ENCODE results near the gene ATG7.

The ATG7 gene

DNA sequence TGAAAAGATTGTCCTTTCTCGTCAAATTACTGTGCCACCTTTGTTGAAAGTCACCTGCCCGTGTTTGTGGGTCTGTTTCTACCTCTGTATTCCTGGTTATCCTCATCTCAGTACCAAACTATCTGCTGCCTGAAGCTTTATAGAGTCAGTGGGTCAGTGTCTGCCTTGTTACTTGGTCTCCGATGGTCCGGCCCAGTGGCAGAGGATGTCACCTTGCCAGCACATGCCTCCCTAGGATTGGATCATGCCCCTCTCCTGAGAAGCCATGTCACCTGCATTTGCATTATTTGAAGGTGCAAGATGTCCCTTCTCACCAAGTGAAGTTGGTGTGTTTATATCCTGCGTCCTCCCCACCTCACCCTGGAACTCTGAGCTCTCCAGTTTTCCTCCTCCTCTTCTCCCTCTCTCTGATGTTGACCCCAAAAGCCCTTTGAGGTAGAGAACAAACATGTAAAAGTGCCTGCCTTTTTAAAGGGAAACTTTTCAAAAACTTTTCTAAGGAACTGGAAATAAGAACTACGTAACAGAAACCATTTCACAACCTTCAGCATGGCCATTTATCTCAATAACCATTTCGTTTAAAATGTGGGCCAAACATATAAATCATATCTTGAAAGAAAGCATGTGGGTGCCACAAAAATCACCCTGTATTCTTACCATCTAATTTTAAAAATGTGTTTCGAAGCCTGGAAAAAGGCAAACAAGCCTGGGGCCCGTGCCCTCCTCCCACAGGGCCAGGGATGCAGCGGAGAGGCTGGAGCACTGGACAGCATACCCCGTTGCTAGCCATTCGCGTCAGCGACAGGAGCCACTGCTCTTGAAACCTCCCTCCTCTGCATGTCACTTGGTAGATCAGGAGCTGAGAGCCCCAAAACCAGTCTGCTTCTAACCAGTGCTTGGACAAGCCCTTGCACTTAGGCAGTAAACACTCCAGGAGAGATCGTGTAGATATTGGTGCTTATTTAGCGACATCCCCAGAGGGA, 269.4 kb downstream of the ATG7 start:
- DNase-seq = no peak

DNA sequence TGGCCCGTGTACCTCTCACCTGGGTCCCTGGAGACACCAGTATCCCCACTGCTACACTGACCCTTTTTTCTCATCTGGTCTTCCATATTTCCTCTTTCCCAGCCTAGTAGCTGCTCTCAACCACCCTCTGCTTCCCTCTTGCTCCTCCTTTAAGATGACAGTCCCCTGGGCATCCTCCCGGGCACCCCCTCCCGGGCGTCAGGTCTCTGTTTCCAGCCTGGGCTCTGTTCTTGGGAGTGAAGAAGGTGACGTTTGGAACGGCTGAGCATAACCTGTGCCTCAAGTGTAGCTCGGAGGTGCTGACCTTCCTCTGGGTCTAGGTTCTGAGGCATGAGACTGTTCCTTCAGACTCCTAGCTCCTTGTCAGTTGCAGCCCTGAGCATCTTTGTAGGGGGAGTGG, 270.4 kb downstream of the ATG7 start:
- DNase-seq = no peak

DNA sequence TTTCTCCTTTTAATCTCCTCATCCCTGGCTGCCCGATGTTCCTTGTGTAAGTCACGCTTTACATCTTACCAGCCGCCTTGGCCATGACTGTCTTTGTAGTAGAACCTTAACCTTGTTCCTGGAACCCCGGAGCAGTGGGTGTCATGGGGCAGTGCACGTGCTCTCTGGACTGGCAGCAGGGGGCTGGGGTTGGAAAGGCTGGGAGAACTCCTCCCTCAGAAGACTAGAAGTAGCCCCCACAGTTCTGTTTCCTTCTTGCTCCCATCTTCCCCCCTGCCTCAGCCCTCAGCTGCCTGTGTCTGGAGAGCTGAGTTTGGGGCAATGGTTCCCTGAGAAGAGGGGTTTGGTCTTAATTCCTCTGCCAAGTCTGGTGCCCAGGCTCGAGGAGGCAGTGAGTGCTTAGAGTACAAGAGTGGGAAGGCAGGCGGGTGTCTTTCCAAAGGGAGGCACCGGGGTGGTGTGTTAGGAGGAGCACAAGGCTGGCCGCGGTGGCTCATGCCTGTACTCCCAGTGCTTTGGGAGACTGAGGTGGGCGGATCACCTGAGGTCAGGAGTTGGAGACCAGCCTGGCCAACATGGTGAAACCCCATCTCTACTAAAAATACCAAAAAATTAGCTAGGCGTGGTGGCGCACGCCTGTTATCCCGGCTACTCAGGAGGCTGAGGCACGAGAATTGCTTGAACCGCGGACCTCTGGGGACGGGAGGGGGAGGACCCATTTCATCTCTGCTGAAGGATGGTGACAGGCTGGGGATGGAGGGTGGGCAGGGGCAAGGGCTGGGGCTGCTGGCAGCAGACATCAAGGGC, 271.1 kb downstream of the ATG7 start:
- DNase-seq = no peak

DNA sequence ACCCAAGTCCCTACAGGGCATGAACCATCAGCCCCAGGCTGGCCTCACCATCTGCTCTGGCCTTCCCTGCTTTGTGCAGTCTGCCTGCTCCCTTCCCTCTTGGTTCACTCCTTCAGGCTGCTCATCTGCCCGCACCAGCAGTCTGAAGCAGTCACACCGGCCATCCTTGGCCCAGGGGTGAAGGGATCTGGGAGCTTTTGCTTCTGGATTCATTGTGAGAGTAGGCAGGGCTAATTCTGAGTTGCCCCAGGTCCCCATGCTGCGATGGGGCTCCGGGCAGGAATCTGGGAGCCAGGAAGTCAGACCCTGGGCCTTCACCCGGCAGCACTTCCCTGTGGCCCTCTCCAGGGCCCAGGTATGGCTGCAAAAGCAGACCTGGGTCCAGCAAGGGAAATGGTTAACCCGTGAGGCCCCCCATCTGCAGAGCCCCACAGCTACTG, 271.8 kb downstream of the ATG7 start:
- no peak for DNase-seq

DNA sequence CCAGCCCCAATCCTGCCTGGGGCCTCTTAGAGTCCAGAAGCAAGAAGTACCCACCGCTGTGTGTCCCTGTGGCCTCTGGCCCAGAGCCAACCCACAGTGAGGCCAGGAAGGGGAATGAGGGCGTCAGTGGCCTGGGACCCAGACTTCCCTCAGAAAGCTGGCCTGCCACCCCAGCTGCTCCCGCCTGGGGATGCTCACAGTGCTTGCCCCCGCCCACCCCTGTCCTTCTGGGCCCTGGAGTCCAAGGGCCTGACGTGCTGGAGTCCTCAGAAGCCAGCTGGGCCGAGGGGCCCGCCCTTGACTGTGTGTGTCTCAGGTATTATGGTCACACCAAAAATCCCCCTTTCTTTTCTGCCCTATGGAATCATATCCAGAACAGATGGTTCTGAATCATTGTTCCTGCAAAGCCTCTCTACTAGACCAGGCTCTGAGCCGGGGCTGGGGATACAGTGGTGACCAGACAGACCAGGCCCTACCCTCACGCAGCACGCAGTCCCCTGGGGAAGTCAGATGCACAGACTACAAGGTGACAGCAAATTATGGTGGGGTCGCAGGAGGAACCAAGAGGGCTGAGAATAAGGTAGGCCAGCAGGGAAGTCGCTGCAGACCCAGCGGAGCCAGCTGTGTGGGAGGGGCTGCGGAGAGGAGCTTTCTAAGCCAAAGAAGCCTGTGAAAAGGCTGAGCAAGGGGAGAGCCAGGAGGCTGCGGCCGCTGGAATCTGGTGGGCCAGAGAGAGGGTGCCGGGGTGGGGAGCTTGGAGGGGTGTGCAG, 272.4 kb downstream of the ATG7 start:
- DNase-seq = no peak

DNA sequence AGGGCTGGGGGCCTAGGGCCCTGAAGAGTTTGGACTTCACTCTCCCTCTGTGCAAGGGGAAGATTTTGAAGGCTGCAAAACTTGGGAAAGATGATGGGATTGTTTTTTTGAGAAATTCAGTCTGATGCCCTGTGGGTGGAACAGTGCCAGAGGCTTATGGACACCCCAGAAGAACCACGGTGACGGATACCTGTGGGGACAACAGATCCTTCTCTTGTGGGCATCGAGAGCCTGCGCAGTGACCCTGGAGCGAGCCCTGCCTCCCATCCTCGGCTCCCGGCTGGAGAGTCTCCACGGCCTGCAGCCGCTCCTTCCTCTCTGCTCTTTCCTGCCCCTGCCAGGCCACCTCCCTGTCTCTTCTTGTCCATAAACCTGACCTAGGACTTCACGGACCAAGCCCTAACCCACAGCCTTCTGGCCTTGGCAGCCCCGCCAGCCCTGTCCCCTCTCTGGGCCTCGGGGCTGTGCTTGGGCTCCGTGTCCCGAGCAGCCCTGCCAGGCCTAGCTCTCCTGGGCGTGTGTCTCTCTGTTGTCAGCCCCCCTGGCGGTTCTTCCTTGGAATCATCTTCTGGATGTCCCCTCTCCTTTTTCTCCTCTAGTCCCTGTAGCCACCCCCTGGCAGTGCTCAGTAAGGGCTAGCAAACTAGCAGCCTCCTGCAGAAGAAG, 273.1 kb downstream of the ATG7 start:
- no peak for DNase-seq

DNA sequence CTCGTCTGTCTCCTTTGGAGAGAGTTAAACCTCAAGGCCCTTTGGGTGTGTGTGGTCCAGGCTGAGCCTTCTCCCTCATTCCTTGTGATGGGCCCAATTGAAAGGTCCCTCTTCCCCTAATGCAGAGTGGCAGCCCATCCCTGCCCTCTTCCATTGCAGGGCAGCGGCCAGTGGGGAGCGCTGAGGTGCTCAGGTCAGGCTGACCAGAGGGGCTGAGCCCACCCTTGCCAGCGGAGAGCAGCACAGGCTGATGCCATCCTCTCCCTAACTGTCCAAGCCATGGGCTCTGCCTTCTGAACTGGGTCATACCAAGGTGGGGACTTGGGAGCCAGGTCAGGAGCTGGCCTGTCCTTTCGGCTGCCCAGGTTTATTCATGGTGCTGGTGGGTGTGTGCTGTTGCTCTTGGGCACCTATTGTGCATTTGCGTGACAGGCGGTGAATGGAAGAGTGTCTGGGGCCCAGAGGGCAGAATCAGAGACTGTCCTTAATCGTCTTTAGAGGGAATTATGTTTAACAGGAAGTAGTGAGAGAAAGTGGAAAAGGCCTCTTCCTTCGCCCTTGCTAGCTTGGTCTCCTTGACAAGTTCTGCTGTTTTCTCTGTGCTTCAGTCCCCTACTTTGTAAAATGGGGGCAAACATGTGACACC, 274.6 kb downstream of the ATG7 start:
- no peak for DNase-seq

DNA sequence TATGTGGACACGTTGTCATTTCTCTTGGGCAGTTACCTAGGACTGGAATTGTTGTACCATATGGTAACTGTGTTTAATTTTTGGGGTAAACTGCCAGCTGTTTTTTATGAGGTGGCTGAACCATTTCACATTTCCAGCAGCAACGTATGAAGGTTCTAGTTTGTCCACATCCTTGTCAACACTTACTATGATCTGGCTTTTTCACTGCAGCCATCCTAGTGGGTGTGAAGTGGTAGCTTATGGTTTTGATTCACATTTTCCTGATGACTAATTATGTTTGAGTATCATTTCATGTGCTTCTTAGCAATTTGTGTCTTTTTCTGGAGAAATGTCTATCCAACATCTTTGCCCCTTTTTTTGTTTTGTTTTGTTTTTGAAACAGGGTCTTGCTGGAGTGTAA, 275.3 kb downstream of the ATG7 start:
- no peak for DNase-seq

DNA sequence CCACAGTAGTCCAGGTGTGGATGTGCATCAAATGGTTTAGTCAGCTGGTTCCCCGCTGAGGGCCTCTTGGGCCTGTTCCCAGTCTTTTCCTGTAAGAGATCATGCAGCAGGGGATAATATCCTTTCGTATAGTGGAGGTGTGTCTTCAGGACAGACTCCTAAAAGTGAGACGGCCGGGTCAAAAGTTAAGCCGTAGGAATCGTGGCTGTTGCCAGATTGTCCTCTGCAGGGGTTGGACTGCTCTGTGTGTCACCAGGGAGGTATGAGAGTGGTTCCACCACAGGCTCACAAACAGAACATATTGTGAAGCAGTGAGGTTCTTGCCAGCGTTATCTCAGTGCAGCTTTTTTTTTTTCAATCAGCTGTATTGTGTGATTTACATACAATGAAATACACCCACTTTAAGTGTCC, 276.5 kb downstream of the ATG7 start:
- peak; percentile 77 for DNase-seq

DNA sequence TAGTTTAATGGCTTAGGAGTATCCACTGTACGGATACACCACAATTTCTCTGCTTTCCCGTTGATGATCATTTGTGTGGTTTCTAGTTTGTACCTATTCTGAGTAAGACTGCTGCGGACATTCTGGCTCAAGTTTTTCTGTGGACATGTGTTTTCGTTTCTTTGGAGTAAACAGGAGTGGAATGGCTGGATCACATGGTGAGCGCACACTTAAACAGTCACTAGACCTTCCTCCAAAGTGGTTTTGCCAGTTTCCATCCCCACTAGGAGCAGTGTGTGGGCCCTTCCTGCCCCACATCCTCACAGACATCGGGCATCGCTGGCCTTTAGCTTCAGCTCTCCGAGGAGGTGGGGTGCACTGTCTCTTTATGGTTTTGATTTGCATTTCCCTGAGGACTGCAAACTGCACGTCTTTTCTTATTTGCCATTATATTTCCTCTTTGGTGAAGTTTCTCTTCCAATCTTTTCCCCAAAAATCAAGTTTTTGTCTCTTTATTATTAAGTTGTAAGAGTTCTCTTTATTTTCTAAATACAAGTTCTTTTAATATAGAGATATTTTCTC, 277.5 kb downstream of the ATG7 start:
- peak; percentile 40 for DNase-seq

DNA sequence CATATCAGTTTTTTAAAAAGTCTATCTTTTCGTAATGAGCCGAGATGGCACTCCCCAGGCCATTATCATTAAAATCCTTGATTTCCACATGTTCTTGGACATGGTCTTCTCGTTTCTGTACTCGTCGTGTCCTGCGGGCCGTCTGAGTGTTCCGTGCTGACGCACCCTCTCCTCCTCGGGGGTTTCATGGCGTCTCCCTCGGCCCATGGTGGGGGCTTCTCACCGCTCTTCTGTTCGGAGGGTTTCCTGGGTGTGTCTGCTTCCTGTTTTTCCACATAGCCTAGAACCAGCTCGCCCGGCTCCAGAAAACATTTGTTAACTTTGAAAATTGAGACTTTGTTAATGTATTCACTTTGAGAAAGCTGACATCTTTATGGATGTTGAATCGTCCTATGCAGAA, 278.8 kb downstream of the ATG7 start:
- peak; percentile 38 for DNase-seq

DNA sequence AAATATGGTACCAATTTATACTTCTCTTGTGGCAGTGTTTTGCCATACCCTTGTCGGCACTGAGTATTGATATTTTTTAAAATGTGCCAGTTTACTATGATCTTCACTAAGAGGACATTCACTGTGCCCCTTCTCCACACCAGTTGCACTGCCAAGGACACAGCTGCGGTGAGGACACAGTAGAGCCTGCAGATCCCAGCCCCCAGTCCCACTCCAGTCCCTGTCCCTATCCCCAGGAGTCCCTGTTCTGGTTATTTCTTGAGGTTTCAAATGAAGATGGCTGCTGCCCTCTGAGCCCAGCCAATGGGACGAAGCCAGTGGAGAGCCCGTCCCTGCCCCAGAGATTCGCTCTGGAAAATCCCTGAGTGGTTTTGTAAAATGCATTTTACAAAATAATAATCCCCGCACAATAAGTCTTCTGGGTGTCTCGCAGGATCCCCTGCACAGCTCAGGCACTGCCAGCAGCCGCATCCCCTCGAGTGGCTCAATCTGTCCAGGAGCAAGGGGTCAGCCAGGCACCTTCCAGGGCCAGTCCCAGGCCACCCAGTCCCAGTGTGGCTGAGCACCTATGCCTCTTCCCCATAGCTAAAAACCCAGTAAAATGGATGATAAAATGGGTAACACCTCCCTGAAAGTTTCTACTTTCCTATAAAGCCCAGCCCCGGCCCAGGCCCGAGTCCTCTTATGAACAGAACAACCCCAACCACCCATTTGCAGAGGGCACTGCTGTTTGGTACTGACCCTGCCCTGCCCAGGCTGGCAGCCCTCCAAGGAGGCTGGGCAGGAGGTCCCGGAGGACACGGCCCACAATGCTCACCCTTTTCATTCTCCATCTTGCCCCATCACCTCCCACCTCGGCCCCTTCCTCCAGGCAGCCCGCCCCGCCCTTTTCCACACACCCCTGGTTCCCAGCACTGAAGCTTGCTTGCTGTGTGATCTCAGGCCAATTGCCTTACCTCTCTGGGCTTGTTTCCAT, 280.4 kb downstream of the ATG7 start:
- no peak for DNase-seq

DNA sequence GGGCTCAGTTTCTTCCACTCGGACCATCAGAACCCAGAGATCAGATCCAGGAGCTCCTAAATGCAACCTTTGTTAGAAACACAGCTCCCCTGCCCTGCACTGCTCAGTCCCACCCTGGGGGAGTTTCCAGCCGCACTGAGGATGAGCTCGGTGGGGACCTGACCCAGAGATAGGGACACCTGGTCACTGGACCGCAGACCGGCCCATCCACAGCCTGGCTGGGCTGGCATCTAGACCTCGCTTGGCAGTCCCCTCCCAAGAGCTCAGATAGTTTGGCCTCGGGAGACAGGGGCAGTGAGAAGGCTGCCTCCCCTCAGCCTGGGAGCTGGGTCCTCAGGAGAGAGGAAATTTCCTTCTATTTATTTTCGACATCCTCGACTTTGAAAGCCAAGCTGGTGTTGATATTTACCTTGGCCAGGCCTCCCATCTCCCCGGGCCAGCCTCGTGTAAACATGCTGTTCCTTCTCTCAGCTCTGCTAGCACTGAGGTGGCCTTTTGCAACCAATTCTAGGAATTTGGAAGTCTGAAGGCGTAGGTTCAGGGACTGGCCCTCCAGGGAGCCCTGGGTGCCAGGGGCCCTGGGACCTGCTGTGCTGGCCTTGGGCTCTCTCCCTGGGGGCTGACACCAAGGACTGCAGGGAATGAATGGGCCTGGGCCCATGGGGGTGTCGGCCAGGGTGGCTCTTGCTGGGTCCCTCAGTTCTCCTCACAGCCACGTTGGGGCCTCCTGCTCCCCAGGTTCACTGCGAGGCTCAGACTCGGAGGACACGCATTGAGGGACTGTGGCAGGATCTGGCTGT, 281.4 kb downstream of the ATG7 start:
- no peak for DNase-seq

DNA sequence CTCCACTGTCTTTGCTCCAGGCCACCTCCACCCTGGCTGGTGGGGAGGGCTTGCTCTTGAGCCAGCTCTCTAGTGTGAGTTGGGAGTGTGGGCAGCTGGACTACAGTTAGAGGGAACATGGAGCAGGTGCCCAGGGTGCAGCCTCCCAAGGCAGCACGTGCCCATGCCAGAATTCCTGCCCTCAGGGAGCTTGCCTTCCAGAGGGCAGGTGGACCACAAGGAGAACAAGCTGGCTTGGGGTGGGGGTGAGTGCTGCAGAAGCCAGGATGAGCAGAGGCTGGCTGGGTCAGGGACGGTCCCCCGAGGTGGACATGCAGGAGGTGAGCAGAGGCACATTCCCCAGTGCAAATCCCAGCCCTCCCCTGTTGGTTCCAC, 282.0 kb downstream of the ATG7 start:
- no peak for DNase-seq

DNA sequence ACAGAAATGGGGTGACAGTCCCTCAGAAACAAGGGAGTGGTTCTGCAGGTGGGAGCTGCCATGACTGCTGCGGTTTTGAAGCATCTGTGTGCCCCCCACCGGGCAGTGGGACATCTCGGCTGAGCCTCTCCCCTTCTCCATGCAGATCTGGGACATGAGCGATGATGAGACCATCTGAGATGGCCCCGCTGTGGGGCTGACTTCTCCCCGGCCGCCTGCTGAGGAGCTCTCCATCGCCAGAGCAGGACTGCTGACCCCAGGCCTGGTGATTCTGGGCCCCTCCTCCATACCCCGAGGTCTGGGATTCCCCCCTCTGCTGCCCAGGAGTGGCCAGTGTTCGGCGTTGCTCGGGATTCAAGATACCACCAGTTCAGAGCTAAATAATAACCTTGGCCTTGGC, 282.5 kb downstream of the ATG7 start:
- no peak for DNase-seq

DNA sequence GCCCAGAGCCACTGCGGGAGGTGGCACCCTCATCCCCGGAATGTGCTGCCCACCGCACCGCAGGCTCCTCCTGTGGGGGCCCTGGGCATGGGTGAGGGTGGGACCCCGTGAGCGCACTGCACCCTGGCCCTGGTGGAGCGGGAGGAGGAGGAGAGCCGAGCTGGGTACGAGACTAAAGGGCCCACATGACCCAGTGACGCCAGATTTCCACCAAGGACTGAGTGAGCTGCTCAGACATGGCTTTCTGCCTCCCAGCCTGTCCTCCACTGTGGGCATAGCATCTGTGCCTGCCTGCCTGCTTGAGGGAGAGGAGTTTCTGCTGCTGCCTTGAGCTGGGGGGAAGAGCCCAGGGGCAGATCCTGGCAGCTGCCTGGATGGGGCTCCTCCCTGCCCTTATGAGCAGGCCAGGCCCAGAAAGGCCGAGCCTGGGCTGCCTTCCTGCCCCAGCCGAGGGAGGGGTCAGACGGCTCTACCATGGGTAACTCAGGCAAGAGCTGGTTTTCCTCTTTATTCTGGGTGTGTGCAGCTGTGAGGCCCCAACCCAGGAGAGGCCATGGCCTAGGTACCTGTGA, 283.1 kb downstream of the ATG7 start:
- DNase-seq = no peak

DNA sequence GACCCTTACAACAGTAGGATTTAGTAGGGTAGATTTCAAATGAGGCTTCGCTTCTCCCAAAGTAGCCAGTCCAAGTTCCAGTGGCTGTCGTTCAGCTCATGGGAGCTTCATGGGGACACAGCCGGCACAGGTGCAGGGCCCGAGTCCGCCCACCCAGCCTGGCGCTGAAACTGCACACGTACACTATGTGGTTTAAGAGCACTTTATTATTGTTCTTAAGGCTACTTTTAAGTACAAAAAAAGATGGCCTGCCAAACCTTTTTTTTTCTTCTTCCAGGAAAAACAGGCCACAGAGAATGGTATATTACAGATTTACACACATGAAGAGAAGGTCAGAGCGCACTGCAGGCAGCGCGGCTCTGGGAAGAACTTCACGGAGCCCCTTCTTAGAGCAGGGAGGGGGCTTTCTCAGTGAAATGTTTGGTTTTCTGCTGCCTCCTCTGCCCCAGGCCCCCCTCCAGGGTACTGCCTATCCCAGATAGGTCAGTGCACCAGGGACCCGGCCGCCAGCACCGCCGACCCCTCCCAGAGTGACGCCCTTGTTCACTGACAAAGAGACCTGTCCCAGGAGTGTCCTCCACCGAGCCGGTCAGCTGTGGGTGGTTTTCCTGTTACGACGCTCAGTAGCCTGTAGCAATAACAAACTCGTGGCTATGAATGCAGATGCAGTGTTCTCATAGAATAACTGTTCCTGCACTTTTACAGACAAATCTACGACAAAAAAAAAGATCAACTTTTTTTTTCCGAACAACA, 283.9 kb downstream of the ATG7 start:
- DNase-seq = no peak

All from fibroblast of skin of scalp (primary cell).